ENCODE measurements around the gene INKA2.

The INKA2 gene

GRCh38 chr1:111737216-111738132 is 1.7 kb downstream of the INKA2 start:
- FAIRE-seq (no peak), DNase-seq (ENCODE audit: insufficient read length, low spot score) (no peak)

DNA sequence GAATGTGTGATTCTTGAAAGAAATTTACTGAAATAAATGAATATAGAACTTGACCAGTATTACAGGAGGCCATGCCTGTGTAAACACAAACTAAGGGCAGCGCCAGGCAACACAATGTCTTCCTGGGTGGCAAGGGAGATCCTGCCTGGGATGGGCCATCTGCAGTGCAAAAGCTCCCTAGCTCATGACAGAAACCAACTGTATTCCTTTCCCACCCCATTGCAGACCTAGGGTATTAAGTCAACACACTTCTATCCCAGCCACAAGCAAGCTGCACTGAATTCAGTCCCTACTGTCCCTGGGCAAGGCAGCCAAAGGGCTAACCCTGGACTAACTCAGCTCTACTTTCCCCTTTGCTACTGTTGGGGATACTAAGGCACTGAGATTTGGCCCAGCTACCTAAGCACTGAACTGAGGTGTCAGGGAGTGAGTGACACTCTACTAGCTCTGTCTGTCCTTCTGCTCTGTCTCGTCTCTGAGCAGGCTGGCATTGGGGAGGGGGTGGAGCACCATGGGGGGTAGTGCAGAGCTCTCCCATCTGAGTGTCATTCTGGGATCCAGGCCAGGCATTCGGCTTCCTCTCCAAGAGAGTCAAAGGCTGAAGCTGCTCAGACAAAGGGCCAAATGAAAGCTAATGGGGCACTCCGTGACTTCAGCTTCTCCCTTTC is 2.5 kb downstream of the INKA2 start:
- FAIRE-seq (no peak), DNase-seq (ENCODE audit: insufficient read length, low spot score) (no peak)
- no peak for TF ChIP-seq CTCF (IDR thresholded peaks at IDR 0.05; ENCODE audit: insufficient read depth, missing control alignments)

More at GRCh38 chr1:111737216-111738132, 1.7 kb downstream of the INKA2 start:
- TF ChIP-seq CTCF (IDR thresholded peaks at IDR 0.05; ENCODE audit: insufficient read depth, missing control alignments), result no peak

- no peak for FAIRE-seq
- no peak for TF ChIP-seq CTCF (IDR thresholded peaks at IDR 0.05; ENCODE audit: insufficient read depth, missing control alignments)
- DNase-seq (ENCODE audit: insufficient read length, low spot score), result no peak
Observed at GRCh38 chr1:111735858-111736544, 3.2 kb downstream of the INKA2 start.

DNA sequence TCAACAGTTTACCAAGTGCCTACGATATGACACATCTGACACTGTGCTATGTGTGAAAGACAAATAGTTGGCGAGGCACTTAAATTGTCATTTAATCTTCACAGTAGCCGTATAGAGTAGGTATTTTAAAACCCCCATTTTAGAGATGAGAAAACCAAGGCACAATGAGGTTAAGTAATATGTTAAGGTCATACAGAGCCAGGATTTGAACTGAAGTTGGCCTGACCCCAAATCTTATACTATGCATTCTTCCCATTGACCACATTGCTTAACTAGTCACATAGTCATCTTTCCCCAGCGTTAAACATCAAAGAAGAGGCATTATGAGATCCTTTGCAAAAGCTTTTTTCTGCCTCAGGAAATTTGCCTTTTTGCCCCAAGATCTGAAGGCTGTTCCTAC is 3.9 kb downstream of the INKA2 start:
- FAIRE-seq, result no peak
- no peak for TF ChIP-seq CTCF (IDR thresholded peaks at IDR 0.05; ENCODE audit: insufficient read depth, missing control alignments)
- DNase-seq (ENCODE audit: insufficient read length, low spot score), result no peak

DNA sequence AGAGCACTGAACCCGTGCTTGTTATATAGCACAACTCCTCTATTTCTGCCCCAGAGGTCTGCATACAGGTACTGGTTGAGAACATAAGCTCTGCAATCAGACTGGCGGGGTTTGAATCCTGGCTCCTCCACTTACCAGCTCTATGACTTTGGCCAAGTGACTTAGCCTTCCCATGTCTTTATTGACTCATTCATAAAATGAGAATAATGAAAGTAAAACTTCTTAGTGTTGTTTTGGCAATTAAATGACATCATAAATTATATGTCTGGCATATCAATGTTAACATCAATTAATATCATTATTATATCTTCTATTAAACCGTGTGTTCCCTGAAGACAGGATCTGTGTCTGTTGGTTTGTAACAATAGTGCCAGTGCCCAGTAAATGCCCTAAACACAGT is 4.3 kb downstream of the INKA2 start:
- DNase-seq (ENCODE audit: insufficient read length, low spot score) (no peak), FAIRE-seq (no peak)
- TF ChIP-seq CTCF (IDR thresholded peaks at IDR 0.05; ENCODE audit: insufficient read depth, missing control alignments), result no peak

DNA sequence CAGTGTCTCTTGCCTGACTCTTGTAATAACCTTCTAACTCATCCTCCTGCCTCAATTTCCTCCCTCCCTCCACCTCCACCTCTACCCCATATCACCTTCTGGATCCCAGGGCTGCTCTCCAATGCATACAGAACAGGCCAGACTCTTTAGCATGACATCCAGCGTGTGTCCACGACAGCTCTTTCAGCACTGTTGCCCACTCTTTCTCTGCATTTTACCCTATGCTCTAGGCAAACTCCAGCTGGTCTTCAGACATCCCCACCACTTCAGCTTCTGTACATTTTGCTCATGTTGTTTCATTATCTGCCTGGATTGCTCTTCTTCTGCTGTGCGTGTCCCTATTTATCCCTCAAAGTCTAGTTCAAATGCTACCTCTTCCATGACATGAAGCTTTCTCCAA is 4.8 kb downstream of the INKA2 start:
- FAIRE-seq, result no peak
- TF ChIP-seq CTCF (IDR thresholded peaks at IDR 0.05; ENCODE audit: insufficient read depth, missing control alignments), result no peak
- DNase-seq (ENCODE audit: insufficient read length, low spot score), result no peak
